Activated CD4-positive, alpha-beta T cell treated with anti-CD3 and anti-CD28 coated beads for 48 hours (primary cell): ENCODE measurements around the gene RFTN1.
"Not testable (repeated sequence)": the region's sequence is repeated elsewhere in the genome, so short reads cannot be mapped to it uniquely, and the experiment has no call there.

Experiments used
- DNase-seq: peaks from one replicate; pipeline ENCODE4 v3.0.0-alpha.2; 2020

RFTN1 gene

GRCh38 chr3:16318176-16318575 lies 195.3 kb downstream of the RFTN1 start:
- no peak for DNase-seq

- DNase-seq = no peak
These were observed 195.9 kb downstream of the RFTN1 start for GRCh38 chr3:16317561-16317945.

GRCh38 chr3:16316847-16317560 lies 196.5 kb downstream of the RFTN1 start:
- no peak for DNase-seq

GRCh38 chr3:16316396-16316795 lies 197.1 kb downstream of the RFTN1 start:
- no peak for DNase-seq

- no peak for DNase-seq
These were observed 197.9 kb downstream of the RFTN1 start for GRCh38 chr3:16315623-16316022.

GRCh38 chr3:16313886-16314645 lies 199.4 kb downstream of the RFTN1 start:
- no peak for DNase-seq

- peak; percentile 55 for DNase-seq
These were observed 201.5 kb downstream of the RFTN1 start for GRCh38 chr3:16311960-16312451.

- not testable (repeated sequence) for DNase-seq
These were observed 203.0 kb downstream of the RFTN1 start for GRCh38 chr3:16310486-16310885.

GRCh38 chr3:16309558-16309957 lies 203.9 kb downstream of the RFTN1 start:
- peak; percentile 61 for DNase-seq

GRCh38 chr3:16308727-16309126 lies 204.8 kb downstream of the RFTN1 start:
- DNase-seq = no peak

GRCh38 chr3:16307832-16308531 lies 205.5 kb downstream of the RFTN1 start:
- DNase-seq = no peak

- DNase-seq = peak; percentile 60
These were observed 208.4 kb downstream of the RFTN1 start for GRCh38 chr3:16305111-16305541.

- DNase-seq = no peak
These were observed 209.2 kb downstream of the RFTN1 start for GRCh38 chr3:16304061-16305010.

- DNase-seq = no peak
These were observed 210.4 kb downstream of the RFTN1 start for GRCh38 chr3:16303037-16303575.

GRCh38 chr3:16302082-16302631 lies 211.3 kb downstream of the RFTN1 start:
- no peak for DNase-seq

GRCh38 chr3:16301507-16301906 lies 212.0 kb downstream of the RFTN1 start:
- DNase-seq = no peak

GRCh38 chr3:16300881-16301359 lies 212.6 kb downstream of the RFTN1 start:
- no peak for DNase-seq

GRCh38 chr3:16300307-16300706 lies 213.2 kb downstream of the RFTN1 start:
- DNase-seq = no peak

GRCh38 chr3:16299746-16300145 lies 213.8 kb downstream of the RFTN1 start:
- no peak for DNase-seq

GRCh38 chr3:16298891-16299290 lies 214.6 kb downstream of the RFTN1 start:
- no peak for DNase-seq
